AG04450 (cell line): ENCODE data around the gene MS4A7. TPM values are rescaled to one million over a fixed set of nuclear protein-coding genes. Genes with fewer than 3 reads are reported as not detected.

ENCODE experiments used
- CTCF ChIA-PET: fragments of 300-600, 350-600 bp; formaldehyde crosslinking; extraction: SDS; loops from one replicate; lab custom pipeline; 2022; ENCODE audit warnings: antibody characterized with exemption, inconsistent platforms; lab: Charles Lee
- POLR2A ChIA-PET: fragments of 350-600 bp; formaldehyde crosslinking; extraction: SDS; loops from one replicate; lab custom pipeline; 2021; ENCODE audit warnings: antibody characterized with exemption, inconsistent platforms; lab: Yijun Ruan, JAX
- DNase-seq: peaks from one replicate; pipeline ENCODE4 v3.0.0-alpha.2; 2011; ENCODE audit warnings: low read depth, low spot score
- H3K27ac ChIP-seq: one replicate; pipeline ENCODE4 v1.5.1; 2012; ENCODE audit warnings: low read depth, low read length, control low read depth
- H3K27me3 ChIP-seq: one replicate; pipeline ENCODE4 v1.6.0; 2012; ENCODE audit warnings: low read length; ENCODE audit not compliant: control insufficient read depth, insufficient read depth
- H3K4me3 ChIP-seq: 2 replicates; pipeline ENCODE4 v1.5.1; 2011; ENCODE audit warnings: mild to moderate bottlenecking, low read depth, low read length, control low read depth
- H3K9me3 ChIP-seq: 2 replicates; pipeline ENCODE4 v1.5.1; 2012; ENCODE audit warnings: low read length; ENCODE audit not compliant: control insufficient read depth, insufficient read depth
- CTCF ChIP-seq: IDR thresholded peaks from 2 replicates; pipeline ENCODE4 v1.5.1; 2011; ENCODE audit warnings: low read depth, low read length, control low read depth, inconsistent platforms
- polyA plus RNA-seq: library from polyadenylated mRNA; depleted of rRNA; stranded (reverse); fragments of >200 nt; gene quantifications from 2 replicates; pipeline ENCODE4 v1.2.3, GENCODE V29; 2011

MS4A7 gene
- polyA plus RNA-seq, 1 experiment: not detected

DNA sequence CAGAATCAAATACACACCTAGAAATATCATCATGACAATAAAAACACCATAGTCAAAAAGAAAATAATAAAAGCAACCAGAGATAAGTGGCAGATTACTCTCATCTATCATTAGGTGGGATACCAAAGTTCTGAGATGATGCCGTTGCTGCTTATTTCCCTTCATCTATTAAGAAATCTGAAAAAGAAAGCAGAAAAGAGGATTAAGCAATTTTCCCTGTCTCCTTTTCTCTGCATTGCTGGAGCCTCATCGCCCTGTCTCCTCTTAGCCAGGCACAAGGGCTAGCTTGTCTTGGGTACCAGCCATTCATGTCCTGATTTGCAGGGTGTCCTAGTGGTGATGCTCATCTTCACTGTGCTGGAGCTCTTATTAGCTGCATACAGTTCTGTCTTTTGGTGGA is 14.0 kb downstream of the MS4A7 start:
- H3K27me3 ChIP-seq: no peaks in the 10 kb centered on the region
- no peak overlapping the region for H3K27ac ChIP-seq
- no peak for DNase-seq
- TF ChIP-seq CTCF: no peak
- CTCF ChIA-PET: no interaction called here
- POLR2A ChIA-PET: no interaction called here
- H3K9me3 ChIP-seq: no peaks in the 10 kb centered on the region; the same call in 1 of the 2 replicates
- H3K4me3 ChIP-seq: no peak overlapping the region

- Histone ChIP-seq H3K4me3 (no peak overlapping the region), H3K9me3 (no peaks in the 10 kb centered on the region; the same call in 1 of the 2 replicates), H3K27me3 (no peaks in the 10 kb centered on the region), H3K27ac (no peak overlapping the region)
- no peak for TF ChIP-seq CTCF
- CTCF ChIA-PET: no interaction called here
- no peak for DNase-seq
- POLR2A ChIA-PET: no interaction called here
Measured at GRCh38 chr11:60393016-60393415, 14.7 kb downstream of the MS4A7 start.

DNA sequence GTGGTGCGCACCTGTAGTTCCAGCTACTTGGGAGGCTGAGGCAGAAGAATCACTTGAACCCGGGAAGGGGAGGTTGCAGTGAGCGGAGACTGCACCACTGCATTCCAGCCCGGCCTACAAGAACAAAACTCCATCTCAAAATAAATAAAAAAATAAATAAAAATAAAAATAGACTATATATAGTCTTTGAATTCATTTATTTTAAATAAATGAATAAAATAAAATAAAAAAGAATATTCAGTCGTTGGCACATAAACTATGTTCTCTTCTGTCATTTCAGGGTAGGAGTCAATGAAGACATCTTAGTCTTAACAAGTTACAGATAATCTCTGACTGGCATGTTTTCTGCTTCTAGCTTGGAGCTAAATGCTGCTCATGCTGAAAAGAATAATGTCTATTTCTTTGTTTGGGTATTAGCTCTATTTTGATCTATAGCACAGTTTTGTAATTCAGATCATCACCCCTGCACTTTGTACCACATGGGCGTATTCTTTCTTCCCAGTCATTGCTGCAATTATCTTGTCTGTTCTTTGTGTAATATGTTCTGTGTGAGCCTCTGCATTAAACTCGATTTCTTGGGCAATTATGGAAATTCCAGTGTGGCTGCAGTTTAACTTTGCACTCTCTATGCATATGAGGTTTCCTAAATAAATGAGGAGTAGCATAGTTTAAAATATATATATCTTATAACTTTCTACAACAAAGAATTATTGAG is 16.5 kb downstream of the MS4A7 start:
- no peaks in the 10 kb centered on the region for H3K27me3 ChIP-seq
- no peak for DNase-seq
- no peaks in the 10 kb centered on the region; the same call in 1 of the 2 replicates for H3K9me3 ChIP-seq
- ChIA-PET POLR2A (no interaction called here), CTCF (no interaction called here)
- H3K27ac ChIP-seq: no peak overlapping the region
- no peak for TF ChIP-seq CTCF
- no peak overlapping the region for H3K4me3 ChIP-seq

DNA sequence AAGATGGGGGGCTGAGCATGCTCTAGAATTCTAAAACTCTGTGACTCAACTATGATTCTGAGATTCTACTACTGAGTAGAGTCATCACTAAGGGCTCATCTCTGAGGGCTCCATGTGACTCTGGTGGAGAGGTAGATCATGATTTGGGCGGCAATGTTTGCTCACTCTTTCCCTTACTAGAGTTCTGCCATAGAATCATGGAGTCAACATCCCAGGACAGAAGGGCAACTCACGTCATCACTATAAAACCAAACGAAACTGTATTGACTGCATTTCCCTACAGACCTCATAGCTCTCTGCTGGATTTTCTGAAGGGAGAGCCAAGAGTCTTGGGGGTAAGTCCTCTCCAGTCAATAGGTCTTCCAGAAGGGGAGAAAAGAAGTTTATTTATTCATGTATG is 18.1 kb downstream of the MS4A7 start, which contains the start of gene MS4A14:
Gene MS4A14, plus strand, starts transcription at position 78 of the 400 bp plus-strand sequence. Its CDS starts 120 bp downstream, at position 198.
- TF ChIP-seq CTCF: no peak
- CTCF ChIA-PET: no interaction called here
- no peak within 1 kb of the TSS for H3K27ac ChIP-seq
- H3K9me3 ChIP-seq: no peaks in the 10 kb centered on the region; the same call in 1 of the 2 replicates
- no peak within 1 kb of the TSS for H3K4me3 ChIP-seq
- POLR2A ChIA-PET: no interaction called here
- no peaks in the 10 kb centered on the region for H3K27me3 ChIP-seq
- no peak for DNase-seq

DNA sequence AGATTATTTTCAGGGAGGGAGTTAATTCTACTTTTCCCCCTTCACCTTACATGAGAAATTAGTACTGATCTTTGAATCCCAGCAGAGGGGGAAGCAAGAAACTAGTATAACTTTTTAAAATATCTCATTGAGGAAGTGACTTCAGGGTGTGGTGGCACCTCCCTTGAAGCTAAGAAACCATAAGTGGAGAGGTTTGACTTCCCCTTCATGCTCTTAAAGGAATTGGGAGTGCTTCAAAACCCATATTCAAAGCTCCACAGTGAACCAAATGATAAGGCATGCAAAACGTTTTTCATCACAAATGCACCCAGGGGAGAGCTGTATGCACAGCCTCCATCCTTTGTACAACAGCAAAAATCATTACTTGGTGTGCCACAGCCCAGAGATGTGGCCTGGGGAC is 18.5 kb downstream of the MS4A7 start:
- H3K27me3 ChIP-seq: no peaks in the 10 kb centered on the region
- H3K4me3 ChIP-seq: no peak overlapping the region
- H3K9me3 ChIP-seq: no peaks in the 10 kb centered on the region; the same call in 1 of the 2 replicates
- ChIA-PET POLR2A (no interaction called here), CTCF (no interaction called here)
- no peak for DNase-seq
- TF ChIP-seq CTCF: no peak
- H3K27ac ChIP-seq: no peak overlapping the region
